AG09309 (cell line): ENCODE measurements around the gene KLHL11.

ENCODE experiments used
- DNase-seq: peaks from one replicate; pipeline ENCODE4 v3.0.0-alpha.2; 2010; ENCODE audit warnings: low read depth
- H3K4me3 ChIP-seq: 2 replicates; pipeline ENCODE4 v1.5.1; 2011; ENCODE audit warnings: mild to moderate bottlenecking, low read depth, low read length, moderate library complexity; ENCODE audit not compliant: control insufficient read depth
- CTCF ChIP-seq: IDR thresholded peaks from 2 replicates; pipeline ENCODE4 v1.5.1; 2011; ENCODE audit warnings: mild to moderate bottlenecking, low read depth, low read length, inconsistent platforms; ENCODE audit not compliant: insufficient read depth, control insufficient read depth; ENCODE audit errors: missing control alignments

Gene KLHL11

DNA sequence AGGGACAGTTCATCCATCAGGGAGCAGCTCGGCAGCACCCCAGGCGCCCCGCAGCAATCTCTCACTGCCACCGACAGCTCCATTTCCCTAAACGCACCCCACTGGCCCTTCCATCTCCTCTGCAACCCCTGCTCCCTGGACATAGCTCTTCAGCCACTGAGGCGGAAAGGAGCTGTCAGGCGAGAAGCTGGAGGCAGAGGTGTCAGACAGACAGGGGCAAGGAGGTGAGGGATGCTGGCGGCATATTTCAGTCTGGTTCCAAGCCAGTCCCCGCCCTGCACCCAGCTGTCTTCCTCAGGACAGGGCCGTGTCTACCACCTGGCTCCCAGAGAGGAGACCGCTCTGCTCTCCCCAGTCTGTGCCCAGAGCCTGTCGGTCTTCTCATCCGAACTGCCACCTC lies 43.9 kb upstream of the KLHL11 start:
- no peak overlapping the region for H3K4me3 ChIP-seq

DNA sequence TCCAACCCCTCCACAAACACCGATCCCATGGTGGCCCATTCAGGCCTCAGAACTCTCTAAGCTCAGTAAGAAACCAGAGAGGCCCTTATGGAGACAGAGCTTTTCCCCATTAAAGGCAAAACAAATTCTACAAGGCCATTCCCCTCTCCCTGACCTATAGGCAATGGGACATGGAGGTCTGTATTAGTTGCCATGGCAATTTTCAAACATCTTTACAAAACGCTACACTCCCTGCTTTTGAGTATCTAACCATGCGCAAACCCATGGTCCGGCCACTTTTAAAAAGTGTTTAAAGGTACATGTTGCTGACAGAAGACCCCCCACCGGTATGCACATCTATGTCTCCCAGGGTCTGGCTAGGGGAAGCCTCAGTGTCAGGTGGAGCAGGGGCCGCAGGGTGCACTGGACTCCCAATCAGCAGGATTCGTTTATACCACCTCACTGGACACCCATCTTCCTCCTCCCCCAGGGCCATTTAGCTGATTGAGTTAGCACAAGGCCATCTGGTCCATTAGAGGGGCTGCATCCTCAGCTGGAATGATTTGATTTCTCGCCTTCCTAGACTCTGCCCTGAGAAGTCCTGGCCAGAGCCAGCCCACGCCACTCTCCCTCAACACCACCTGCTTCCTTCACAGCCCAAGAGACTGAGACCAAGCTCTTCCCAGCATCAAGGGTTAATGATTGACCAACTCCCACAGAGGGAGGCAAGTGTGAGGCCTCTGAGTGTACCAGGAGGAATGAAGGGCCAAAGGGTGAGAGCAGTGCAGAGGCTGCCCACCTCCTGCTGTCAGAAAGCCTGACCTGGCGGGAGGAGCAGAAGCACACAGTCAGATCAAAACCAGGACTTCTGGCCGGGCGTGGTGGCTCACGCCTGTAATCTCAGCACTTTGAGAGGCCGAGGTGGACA lies 42.7 kb upstream of the KLHL11 start:
- no peak for TF ChIP-seq CTCF
- DNase-seq, result no peak
- no peak overlapping the region for H3K4me3 ChIP-seq

More for the DNA sequence above, 43.9 kb upstream of the KLHL11 start:
- DNase-seq, result no peak
- TF ChIP-seq CTCF, result no peak

GRCh38 chr17:41907185-41907556 lies 41.9 kb upstream of the KLHL11 start:
- no peak for TF ChIP-seq CTCF
- no peak overlapping the region for H3K4me3 ChIP-seq
- DNase-seq, result peak; percentile 33

GRCh38 chr17:41906465-41907184 lies 41.4 kb upstream of the KLHL11 start:
- no peak for DNase-seq
- H3K4me3 ChIP-seq, result no peak overlapping the region
- TF ChIP-seq CTCF, result no peak

DNA sequence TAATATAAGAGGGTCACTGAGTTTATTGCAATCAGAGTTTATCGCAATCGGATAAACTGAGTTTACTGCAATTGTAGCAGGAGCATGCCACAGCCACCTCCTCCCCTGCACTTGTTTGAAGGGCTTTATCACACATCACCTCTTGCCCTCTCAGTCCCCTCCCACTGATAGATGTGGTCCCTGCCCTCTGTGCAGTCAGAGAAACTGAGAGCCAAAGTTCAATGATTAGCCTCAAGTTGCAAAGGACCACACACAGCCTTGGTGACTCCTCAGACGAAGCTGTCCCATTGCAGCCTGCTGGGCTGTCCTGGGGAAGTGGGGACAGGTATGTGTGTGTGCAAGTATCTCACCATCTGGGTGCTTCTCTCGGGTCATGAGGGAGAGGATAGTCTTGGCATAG lies 39.9 kb upstream of the KLHL11 start:
- no peak for DNase-seq
- no peak for TF ChIP-seq CTCF
- H3K4me3 ChIP-seq, result no peak overlapping the region

GRCh38 chr17:41904242-41904841 lies 39.1 kb upstream of the KLHL11 start:
- no peak overlapping the region for H3K4me3 ChIP-seq
- DNase-seq, result no peak
- TF ChIP-seq CTCF, result no peak
